HG03565 (cell line): ENCODE data around the gene SUN1.

ENCODE experiments used
- ATAC-seq: cut with Tn5 transposase; IDR thresholded peaks from one replicate; pipeline ENCODE4 v1.9.1; 2021; ENCODE audit warnings: mild to moderate bottlenecking, moderate library complexity; ENCODE audit not compliant: unreplicated experiment

SUN1 gene

DNA sequence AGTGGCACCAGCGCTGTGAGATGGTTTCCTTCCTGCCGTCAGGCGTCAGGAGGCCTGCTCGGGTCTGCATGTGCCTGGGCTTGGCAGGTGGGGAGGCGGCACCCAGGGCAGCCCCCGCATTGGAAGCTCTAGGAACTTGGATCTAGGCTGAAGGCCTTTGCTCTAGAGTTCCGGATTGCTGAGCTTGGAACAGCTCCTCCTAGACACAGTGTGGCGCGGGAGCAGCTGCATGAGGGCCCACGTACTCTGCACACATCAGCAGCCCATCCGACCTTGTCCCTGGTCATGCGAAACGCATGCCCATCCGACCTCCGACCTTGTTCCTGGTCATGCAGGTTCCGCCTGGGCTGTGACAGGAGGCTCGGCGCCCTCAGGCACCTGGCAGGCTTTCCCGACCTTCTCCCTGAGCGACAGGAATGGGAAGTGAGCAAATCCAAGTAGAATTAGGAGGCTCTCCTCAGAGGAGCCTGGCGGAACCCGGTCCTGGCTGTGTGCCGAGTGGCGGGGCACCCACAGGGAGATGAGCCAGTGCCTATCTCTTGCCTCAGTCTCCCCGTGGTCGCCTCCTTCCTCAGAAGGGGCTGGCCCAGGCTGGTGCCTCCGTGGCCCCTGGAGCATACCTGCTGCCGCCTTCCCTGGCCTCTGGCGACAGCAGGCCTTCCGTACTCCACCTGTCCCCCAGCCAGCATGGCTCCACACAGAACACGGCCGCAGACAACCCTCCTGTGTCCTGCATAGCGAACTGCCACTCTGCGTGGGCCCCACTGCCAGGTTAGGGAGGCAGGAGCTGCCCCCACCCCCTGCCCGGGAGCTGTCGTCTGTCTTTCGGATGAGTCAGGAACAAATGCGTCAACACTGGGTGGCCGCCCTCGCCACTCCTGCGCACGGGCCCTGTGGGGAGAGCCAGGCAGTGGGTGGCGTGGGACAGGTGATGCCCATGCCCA lies 56.1 kb downstream of the SUN1 start:
- no peak for ATAC-seq

GRCh38 chr7:889025-889390 lies 56.7 kb downstream of the SUN1 start:
- no peak for ATAC-seq

DNA sequence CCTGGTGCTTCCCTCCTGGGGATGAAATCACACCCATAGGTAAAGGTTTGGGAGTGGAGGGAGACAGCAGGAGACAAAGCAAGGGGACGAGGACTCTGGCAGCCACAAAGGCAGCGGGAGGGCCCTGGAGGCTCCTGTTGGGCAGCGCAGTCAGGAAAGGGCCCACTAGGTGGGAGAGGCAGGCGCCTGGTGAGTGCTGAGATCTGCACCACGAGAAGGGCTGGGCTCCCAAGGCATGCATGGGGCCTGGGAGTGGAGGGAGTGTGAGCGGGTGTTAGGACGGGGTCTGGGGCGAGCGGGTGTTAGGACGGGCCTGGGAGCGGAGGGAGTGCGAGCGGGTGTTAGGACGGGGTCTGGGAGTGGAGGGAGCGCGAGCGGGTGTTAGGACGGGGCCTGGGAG lies 57.1 kb downstream of the SUN1 start:
- no peak for ATAC-seq

- ATAC-seq: no peak
Observed at GRCh38 chr7:890868-891267, 58.6 kb downstream of the SUN1 start.

GRCh38 chr7:891291-891690 lies 59.0 kb downstream of the SUN1 start:
- ATAC-seq: no peak

- no peak for ATAC-seq
Observed at GRCh38 chr7:891805-892204, 59.5 kb downstream of the SUN1 start.

DNA sequence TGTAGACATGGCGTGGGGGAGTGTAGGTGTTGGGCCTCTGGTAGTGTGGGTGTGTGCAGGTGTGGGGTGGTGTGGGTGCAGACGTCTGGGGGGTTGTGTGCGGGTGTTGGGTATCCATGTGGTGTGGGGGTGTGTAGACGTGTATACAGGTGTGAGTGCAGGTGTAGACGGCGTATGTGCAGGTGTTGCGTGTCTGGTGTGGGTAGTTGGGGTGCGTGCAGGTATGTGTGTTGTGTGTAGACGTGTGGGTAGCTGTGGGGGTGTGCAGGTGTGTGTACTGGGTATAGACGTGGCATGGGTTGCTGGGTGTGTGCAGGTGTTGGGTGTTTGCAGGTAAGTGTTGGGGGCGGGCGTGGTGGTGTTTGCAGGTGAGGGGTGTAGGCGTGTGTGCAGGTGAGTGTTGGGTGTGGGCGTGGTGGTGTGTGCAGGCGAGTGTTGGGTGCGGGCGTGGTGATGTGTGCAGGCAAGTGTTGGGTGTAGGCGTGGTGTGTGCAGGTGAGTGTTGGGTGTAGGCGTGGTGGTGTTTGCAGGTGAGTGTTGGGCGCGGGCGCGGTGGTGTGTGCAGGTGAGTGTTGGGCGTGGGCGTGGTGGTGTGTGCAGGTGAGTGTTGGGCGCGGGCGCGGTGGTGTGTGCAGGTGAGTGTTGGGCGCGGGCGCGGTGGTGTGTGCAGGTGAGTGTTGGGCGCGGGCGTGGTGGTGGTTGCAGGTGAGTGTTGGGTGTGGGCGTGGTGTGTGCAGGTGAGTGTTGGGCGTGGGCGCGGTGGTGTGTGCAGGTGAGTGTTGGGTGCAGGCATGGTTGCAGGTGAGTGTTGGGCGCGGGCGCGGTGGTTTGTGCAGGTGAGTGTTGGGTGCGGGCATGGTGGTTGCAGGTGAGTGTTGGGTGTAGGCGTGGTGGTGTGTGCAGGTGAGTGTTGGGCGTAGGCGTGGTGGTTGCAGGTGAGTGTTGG lies 60.6 kb downstream of the SUN1 start:
- no peak for ATAC-seq

GRCh38 chr7:893686-894085 lies 61.4 kb downstream of the SUN1 start:
- ATAC-seq: no peak

- ATAC-seq: no peak
Observed at GRCh38 chr7:894164-894867, 62.0 kb downstream of the SUN1 start.

- no peak for ATAC-seq
Observed at GRCh38 chr7:894927-895450, 62.7 kb downstream of the SUN1 start.

DNA sequence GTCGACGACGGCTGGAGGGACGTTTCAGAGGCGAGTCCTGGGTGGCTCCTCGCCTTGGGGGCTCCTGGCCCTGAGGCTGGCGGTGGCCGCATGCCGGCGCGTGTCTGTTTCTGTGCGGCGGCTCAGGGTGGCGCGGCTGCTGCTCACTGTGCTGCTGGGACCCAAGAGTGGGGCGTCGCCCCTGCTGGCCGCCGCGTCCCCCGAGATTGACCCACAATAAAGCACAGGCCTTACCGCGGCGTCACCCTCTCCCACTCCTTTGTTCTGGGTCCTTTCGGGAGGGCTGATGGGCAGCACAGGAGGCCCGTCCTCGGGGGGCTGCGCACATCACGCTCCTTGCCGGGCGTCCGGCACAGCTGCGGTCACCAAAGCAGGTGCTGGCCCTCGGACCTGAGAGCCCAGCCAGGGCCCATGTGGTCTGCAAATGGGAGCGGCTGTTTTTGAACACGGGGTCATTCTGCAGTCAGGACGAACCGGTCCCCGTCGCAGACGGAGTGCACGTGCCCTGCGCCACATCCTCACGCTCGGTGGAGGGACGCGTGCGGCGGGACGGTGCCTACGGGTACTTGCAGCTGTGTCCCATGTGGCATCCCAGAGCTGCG lies 63.3 kb downstream of the SUN1 start:
- no peak for ATAC-seq

- no peak for ATAC-seq
Observed at GRCh38 chr7:896346-897075, 64.2 kb downstream of the SUN1 start.

- no peak for ATAC-seq
Observed at GRCh38 chr7:897086-897485, 64.8 kb downstream of the SUN1 start.

- no peak for ATAC-seq
Observed at GRCh38 chr7:897771-898376, 65.6 kb downstream of the SUN1 start.

DNA sequence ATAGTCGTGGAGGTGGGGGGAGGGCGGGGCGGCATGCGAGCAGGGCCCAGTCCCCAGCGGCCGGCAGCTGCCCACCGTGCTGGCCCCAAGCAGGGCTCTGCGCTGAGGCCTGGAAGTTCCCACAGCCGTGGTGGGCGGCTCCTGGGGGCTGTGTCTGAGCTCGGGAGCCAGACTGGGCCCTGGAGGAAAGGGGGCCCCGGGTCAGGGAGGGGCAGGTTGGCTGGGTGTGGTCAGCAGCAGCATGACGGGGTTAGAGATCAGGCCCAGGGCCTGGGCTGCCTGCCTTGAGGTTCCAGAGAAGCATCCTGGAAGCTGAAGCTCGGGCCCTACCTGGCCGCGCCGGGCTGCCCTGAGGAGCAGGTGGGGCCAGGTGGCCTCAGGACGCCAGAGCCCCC lies 66.2 kb downstream of the SUN1 start:
- no peak for ATAC-seq

GRCh38 chr7:898855-899681 lies 66.8 kb downstream of the SUN1 start:
- ATAC-seq: no peak

DNA sequence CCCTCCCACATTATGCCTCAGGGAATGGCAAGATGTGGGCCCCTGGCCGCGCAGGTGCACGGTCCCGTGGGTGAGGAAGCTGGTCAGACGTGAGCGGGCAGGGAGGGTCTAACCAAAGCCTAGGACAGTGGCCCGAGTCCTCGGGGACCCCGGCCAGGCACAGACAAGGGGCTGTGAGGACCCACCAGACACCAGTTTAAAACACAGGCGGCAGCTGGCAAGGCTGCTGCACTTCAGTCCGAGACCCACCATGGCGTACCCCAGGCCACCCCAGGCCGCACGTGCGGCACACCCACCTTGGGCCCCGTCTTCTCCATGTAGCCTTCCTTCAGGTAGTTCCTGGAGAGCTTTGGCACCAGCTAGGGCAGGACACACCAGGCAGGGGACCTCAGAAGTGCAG lies 67.5 kb downstream of the SUN1 start:
- ATAC-seq: no peak

GRCh38 chr7:900331-901040 lies 68.2 kb downstream of the SUN1 start:
- no peak for ATAC-seq
